ENCODE measurements around the gene CELSR2.

CELSR2 gene

DNA sequence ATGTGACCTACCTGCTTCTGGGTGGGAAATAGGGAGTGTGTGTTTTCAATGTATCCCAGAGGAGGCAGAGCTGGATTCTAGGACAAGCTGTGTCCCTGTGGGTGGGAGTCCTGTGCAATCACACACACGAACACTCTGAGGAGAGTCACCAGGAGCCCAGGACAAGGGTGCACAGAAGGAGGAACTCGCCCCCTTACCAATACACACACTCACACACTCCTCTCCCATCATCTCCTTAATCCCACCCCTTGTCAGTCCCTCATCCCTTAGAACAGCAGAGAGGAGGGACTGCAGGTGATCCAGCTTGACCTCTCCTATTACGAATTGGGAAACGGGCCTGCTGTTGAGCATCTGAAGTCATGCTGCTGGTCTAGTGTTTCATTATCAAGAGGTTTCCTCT is 65.9 kb downstream of the CELSR2 start:
- CTCF ChIA-PET: no interaction called here
- Histone ChIP-seq H3K27ac (ENCODE audit: extremely low read depth, low read depth, low read length) (no peak overlapping the region), H3K4me3 (ENCODE audit: low read depth, low read length) (no peak overlapping the region), H3K4me1 (ENCODE audit: control insufficient read depth, insufficient read depth, low read length) (no peaks in the 10 kb centered on the region), H3K36me3 (ENCODE audit: control insufficient read depth in 2 of 2, insufficient read depth in 1 of 2, low read length in 2 of 2) (peaks cover 22 to 87% of the 10 kb centered on the region in 2 experiments; a peak in 2 of 3 replicates), H3K9me3 (ENCODE audit: control insufficient read depth, insufficient read depth, low read depth, low read length) (no peaks in the 10 kb centered on the region)
- TF ChIP-seq ZNF548 (tag by site-specific recombination; IDR thresholded peaks at IDR 0.05) (no peak), EGR2 (tag by site-specific recombination; IDR thresholded peaks at IDR 0.05; ENCODE audit: low read depth) (peak; percentile 81), ZIC2 (tag by site-specific recombination; IDR thresholded peaks at IDR 0.05) (no peak), ZFHX2 (tag by site-specific recombination; conservative IDR thresholded peaks at IDR 0.05) (peak; percentile 52; the same call in 1 of the 2 replicates), ZNF391 (tag by site-specific recombination; IDR thresholded peaks at IDR 0.05; ENCODE audit: borderline replicate concordance, low read depth) (no peak), ZFP3 (tag by site-specific recombination; IDR thresholded peaks at IDR 0.05; ENCODE audit: low read depth) (no peak), ZNF341 (tag by site-specific recombination; IDR thresholded peaks at IDR 0.05; ENCODE audit: low read depth) (no peak), GLIS1 (tag by site-specific recombination; IDR thresholded peaks at IDR 0.05) (no peak)
- TF ChIP-seq, protein P1, sequence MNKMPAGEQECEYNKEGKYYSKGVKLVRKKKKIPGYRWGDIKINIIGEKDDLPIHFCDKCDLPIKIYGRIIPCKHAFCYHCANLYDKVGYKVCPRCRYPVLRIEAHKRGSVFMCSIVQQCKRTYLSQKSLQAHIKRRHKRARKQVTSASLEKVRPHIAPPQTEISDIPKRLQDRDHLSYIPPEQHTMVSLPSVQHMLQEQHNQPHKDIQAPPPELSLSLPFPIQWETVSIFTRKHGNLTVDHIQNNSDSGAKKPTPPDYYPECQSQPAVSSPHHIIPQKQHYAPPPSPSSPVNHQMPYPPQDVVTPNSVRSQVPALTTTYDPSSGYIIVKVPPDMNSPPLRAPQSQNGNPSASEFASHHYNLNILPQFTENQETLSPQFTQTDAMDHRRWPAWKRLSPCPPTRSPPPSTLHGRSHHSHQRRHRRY (tag by site-specific recombination; IDR thresholded peaks at IDR 0.05): no peak
- POLR2A ChIA-PET: no interaction called here

DNA sequence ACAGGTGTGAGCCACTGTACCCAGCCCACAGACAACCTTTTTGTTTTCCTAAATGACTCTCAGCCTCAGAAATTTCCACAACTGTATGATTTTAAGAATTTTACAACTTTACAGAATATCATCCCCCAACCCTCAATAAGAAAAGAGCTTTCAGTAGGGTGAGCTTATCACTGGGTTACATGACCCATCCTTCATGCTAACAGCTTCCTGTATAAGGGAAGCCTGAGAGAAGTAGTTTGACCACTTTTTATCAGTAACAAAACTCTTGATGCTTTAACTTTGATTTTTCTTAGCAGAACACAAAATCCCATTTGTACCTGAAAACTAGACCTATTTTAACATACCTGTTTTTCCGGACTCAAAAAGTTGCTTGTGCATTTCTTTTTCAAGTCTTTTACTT is 67.2 kb downstream of the CELSR2 start:
- H3K36me3 ChIP-seq (ENCODE audit: control insufficient read depth in 2 of 2, insufficient read depth in 1 of 2, low read length in 2 of 2): peaks cover 29 to 92% of the 10 kb centered on the region in 2 experiments
- TF ChIP-seq ZNF140 (tag by site-specific recombination; IDR thresholded peaks at IDR 0.05) (no peak), TCF7L2 (IDR thresholded peaks at IDR 0.05; ENCODE audit: borderline replicate concordance, low read depth, low read length) (no peak), SCRT2 (tag by site-specific recombination; IDR thresholded peaks at IDR 0.05) (no peak), ZNF501 (tag by site-specific recombination; IDR thresholded peaks at IDR 0.05) (no peak), ZNF785 (tag by site-specific recombination; IDR thresholded peaks at IDR 0.05) (no peak), ZNF16 (tag by site-specific recombination; IDR thresholded peaks at IDR 0.05; ENCODE audit: low read depth) (no peak), KLF10 (tag by site-specific recombination; IDR thresholded peaks at IDR 0.05) (no peak), ZSCAN30 (tag by site-specific recombination; IDR thresholded peaks at IDR 0.05) (no peak), ZNF677 (tag by site-specific recombination; IDR thresholded peaks at IDR 0.05) (no peak), ZNF792 (tag by site-specific recombination; IDR thresholded peaks at IDR 0.05) (no peak), ZIC2 (tag by site-specific recombination; IDR thresholded peaks at IDR 0.05) (no peak), ZNF521 (tag by site-specific recombination; IDR thresholded peaks at IDR 0.05) (no peak), ZBTB21 (tag by site-specific recombination; IDR thresholded peaks at IDR 0.05) (no peak), ZNF596 (tag by site-specific recombination; IDR thresholded peaks at IDR 0.05) (no peak), ZNF558 (tag by site-specific recombination; IDR thresholded peaks at IDR 0.05) (no peak)
- TF ChIP-seq, protein P2, sequence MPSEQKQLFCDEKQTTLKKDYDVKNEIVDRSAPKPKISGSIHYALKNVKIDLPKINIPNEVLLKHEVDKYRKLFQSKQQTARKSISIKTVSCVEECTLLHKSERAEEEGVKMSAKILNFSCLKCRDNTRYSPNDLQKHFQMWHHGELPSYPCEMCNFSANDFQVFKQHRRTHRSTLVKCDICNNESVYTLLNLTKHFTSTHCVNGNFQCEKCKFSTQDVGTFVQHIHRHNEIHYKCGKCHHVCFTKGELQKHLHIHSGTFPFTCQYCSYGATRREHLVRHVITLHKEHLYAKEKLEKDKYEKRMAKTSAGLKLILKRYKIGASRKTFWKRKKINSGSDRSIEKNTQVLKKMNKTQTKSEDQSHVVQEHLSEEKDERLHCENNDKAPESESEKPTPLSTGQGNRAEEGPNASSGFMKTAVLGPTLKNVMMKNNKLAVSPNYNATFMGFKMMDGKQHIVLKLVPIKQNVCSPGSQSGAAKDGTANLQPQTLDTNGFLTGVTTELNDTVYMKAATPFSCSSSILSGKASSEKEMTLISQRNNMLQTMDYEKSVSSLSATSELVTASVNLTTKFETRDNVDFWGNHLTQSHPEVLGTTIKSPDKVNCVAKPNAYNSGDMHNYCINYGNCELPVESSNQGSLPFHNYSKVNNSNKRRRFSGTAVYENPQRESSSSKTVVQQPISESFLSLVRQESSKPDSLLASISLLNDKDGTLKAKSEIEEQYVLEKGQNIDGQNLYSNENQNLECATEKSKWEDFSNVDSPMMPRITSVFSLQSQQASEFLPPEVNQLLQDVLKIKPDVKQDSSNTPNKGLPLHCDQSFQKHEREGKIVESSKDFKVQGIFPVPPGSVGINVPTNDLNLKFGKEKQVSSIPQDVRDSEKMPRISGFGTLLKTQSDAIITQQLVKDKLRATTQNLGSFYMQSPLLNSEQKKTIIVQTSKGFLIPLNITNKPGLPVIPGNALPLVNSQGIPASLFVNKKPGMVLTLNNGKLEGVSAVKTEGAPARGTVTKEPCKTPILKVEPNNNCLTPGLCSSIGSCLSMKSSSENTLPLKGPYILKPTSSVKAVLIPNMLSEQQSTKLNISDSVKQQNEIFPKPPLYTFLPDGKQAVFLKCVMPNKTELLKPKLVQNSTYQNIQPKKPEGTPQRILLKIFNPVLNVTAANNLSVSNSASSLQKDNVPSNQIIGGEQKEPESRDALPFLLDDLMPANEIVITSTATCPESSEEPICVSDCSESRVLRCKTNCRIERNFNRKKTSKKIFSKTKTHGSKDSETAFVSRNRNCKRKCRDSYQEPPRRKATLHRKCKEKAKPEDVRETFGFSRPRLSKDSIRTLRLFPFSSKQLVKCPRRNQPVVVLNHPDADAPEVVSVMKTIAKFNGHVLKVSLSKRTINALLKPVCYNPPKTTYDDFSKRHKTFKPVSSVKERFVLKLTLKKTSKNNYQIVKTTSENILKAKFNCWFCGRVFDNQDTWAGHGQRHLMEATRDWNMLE (tag by site-specific recombination; conservative IDR thresholded peaks at IDR 0.05; ENCODE audit: low read depth): no peak
- TF ChIP-seq, protein P3, sequence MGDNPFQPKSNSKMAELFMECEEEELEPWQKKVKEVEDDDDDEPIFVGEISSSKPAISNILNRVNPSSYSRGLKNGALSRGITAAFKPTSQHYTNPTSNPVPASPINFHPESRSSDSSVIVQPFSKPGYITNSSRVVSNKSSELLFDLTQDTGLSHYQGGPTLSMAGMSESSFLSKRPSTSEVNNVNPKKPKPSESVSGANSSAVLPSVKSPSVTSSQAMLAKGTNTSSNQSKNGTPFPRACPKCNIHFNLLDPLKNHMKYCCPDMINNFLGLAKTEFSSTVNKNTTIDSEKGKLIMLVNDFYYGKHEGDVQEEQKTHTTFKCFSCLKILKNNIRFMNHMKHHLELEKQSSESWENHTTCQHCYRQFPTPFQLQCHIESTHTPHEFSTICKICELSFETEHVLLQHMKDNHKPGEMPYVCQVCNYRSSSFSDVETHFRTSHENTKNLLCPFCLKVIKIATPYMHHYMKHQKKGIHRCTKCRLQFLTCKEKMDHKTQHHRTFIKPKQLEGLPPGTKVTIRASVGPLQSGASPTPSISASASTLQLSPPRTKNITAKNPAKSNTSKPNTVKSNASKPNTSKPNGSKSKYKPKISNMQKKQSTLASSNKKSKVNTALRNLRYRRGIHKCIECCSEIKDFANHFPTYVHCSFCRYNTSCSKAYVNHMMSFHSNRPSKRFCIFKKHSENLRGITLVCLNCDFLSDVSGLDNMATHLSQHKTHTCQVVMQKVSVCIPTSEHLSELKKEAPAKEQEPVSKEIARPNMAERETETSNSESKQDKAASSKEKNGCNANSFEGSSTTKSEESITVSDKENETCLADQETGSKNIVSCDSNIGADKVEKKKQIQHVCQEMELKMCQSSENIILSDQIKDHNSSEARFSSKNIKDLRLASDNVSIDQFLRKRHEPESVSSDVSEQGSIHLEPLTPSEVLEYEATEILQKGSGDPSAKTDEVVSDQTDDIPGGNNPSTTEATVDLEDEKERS (tag by site-specific recombination; IDR thresholded peaks at IDR 0.05): no peak

More for the DNA sequence above, 67.2 kb downstream of the CELSR2 start:
- Histone ChIP-seq H3K9me3 (ENCODE audit: control insufficient read depth, insufficient read depth, low read depth, low read length) (no peaks in the 10 kb centered on the region), H3K27ac (ENCODE audit: extremely low read depth, low read depth, low read length) (no peak overlapping the region), H3K4me1 (ENCODE audit: control insufficient read depth, insufficient read depth, low read length) (no peaks in the 10 kb centered on the region), H3K4me3 (ENCODE audit: low read depth, low read length) (no peak overlapping the region)
- ChIA-PET POLR2A (no interaction called here), CTCF (interaction anchor here (0.6 to 1.0 kb wide), 6 partner anchors 9 to 216 kb away, joined by 3 read pairs; no protein-coding TSS in a partner anchor)
